GM18861 (cell line): ENCODE data around the gene ERI2.
"Not testable (repeated sequence)": the region's sequence is repeated elsewhere in the genome, so short reads cannot be mapped to it uniquely, and the experiment has no call there.

ENCODE experiments used
- ATAC-seq: cut with Tn5 transposase; IDR thresholded peaks from one replicate; pipeline ENCODE4 v1.9.1; 2021; ENCODE audit not compliant: unreplicated experiment

Gene ERI2

GRCh38 chr16:20766294-20766693 is 40.0 kb downstream of the ERI2 start:
- ATAC-seq, result no peak

- ATAC-seq, result no peak
These were observed 40.5 kb downstream of the ERI2 start for GRCh38 chr16:20765732-20766131.

GRCh38 chr16:20764448-20764847 is 41.8 kb downstream of the ERI2 start:
- ATAC-seq, result not testable (repeated sequence)

GRCh38 chr16:20763461-20764232 is 42.6 kb downstream of the ERI2 start, which contains the start of gene ACSM3:
Gene ACSM3, plus strand, starts transcription at chr16:20764014. Its CDS starts 6,021 bp downstream, at chr16:20770035.
- ATAC-seq, result peak; percentile 96

GRCh38 chr16:20762404-20763123 is 43.7 kb downstream of the ERI2 start:
- no peak for ATAC-seq

GRCh38 chr16:20761175-20761574 is 45.1 kb downstream of the ERI2 start:
- ATAC-seq, result no peak

GRCh38 chr16:20760346-20760745 is 45.9 kb downstream of the ERI2 start:
- no peak for ATAC-seq

- not testable (repeated sequence) for ATAC-seq
These were observed 50.5 kb downstream of the ERI2 start for GRCh38 chr16:20755799-20756198.

- ATAC-seq, result no peak
These were observed 51.0 kb downstream of the ERI2 start for GRCh38 chr16:20755238-20755637.

- no peak for ATAC-seq
These were observed 52.5 kb downstream of the ERI2 start for GRCh38 chr16:20753727-20754126.

- ATAC-seq, result no peak
These were observed 55.7 kb downstream of the ERI2 start for GRCh38 chr16:20750558-20750957.

GRCh38 chr16:20749474-20749873 is 56.8 kb downstream of the ERI2 start:
- ATAC-seq, result no peak

- ATAC-seq, result peak; percentile 71
These were observed 59.0 kb downstream of the ERI2 start for GRCh38 chr16:20747030-20747816.

- no peak for ATAC-seq
These were observed 59.8 kb downstream of the ERI2 start for GRCh38 chr16:20746461-20746860.
